NCI-H1105 treated with DMSO at 0.1 percent for 48 hours (cell line): ENCODE data around the gene C19orf47.
A peak's percentile ranks its signal among the peaks of the same experiment; 100 is the strongest.

Experiments
- DNase-seq: peaks from one replicate; lab custom pipeline; 2025; lab: John Stamatoyannopoulos, UW

C19orf47 gene

GRCh38 chr19:40348125-40348913 lies at the start of gene C19orf47, which contains the start of gene PLD3:
Gene C19orf47 (minus strand): TSS chr19:40348397. CDS start chr19:40341857, 6,540 bp downstream.
Gene PLD3 (plus strand): TSS chr19:40348695. CDS start chr19:40366484, 17,789 bp downstream.
- DNase-seq: peak; percentile 99

- no peak for DNase-seq
Measured at GRCh38 chr19:40397568-40397906, 49.3 kb upstream of the C19orf47 start.

GRCh38 chr19:40396886-40397567 lies 48.8 kb upstream of the C19orf47 start:
- DNase-seq: no peak

- DNase-seq: no peak
Measured at GRCh38 chr19:40395956-40396355, 47.8 kb upstream of the C19orf47 start.

GRCh38 chr19:40394816-40395210 lies 46.6 kb upstream of the C19orf47 start:
- no peak for DNase-seq

GRCh38 chr19:40393894-40394815 lies 46.0 kb upstream of the C19orf47 start:
- DNase-seq: no peak

- DNase-seq: no peak
Measured at GRCh38 chr19:40392894-40393517, 44.8 kb upstream of the C19orf47 start.

GRCh38 chr19:40392123-40392522 lies 43.9 kb upstream of the C19orf47 start:
- DNase-seq: no peak

- DNase-seq: no peak
Measured at GRCh38 chr19:40390084-40390742, 42.0 kb upstream of the C19orf47 start, which contains the start of gene HIPK4. Gene HIPK4 (minus strand): TSS chr19:40390181. CDS start chr19:40389902, 279 bp downstream.

GRCh38 chr19:40389404-40390083 lies 41.3 kb upstream of the C19orf47 start:
- no peak for DNase-seq

- no peak for DNase-seq
Measured at GRCh38 chr19:40388481-40388880, 40.3 kb upstream of the C19orf47 start.

- no peak for DNase-seq
Measured at GRCh38 chr19:40387155-40387554, 39.0 kb upstream of the C19orf47 start.

- no peak for DNase-seq
Measured at GRCh38 chr19:40383668-40384248, 35.6 kb upstream of the C19orf47 start.

GRCh38 chr19:40381321-40381720 lies 33.1 kb upstream of the C19orf47 start:
- no peak for DNase-seq

GRCh38 chr19:40380199-40381037 lies 32.2 kb upstream of the C19orf47 start:
- no peak for DNase-seq

GRCh38 chr19:40379446-40380198 lies 31.4 kb upstream of the C19orf47 start:
- no peak for DNase-seq

- DNase-seq: no peak
Measured at GRCh38 chr19:40378509-40378908, 30.3 kb upstream of the C19orf47 start.

GRCh38 chr19:40377876-40378385 lies 29.7 kb upstream of the C19orf47 start:
- DNase-seq: no peak
